ENCODE data around the gene ANKS1B.

DNA sequence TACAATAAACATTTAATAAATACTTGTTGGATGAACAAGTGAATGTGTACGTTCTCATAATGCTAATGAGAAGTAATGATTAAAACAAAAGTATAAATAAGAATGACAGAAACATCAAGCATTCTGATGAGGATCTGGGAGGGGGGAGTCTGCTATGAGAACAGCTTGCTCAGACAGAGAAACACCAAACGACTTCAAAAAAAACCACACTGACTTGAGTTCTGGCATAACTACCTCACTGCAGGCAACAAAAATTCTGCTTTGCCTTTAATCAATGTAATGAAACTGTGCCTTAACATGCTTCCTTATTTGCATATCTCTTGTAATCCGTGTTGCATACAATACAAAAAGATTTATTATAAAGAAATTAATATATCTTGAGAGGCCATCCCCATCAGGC, 632.5 kb downstream of the ANKS1B start:
- TF ChIP-seq, protein P1, sequence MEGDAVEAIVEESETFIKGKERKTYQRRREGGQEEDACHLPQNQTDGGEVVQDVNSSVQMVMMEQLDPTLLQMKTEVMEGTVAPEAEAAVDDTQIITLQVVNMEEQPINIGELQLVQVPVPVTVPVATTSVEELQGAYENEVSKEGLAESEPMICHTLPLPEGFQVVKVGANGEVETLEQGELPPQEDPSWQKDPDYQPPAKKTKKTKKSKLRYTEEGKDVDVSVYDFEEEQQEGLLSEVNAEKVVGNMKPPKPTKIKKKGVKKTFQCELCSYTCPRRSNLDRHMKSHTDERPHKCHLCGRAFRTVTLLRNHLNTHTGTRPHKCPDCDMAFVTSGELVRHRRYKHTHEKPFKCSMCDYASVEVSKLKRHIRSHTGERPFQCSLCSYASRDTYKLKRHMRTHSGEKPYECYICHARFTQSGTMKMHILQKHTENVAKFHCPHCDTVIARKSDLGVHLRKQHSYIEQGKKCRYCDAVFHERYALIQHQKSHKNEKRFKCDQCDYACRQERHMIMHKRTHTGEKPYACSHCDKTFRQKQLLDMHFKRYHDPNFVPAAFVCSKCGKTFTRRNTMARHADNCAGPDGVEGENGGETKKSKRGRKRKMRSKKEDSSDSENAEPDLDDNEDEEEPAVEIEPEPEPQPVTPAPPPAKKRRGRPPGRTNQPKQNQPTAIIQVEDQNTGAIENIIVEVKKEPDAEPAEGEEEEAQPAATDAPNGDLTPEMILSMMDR (IDR thresholded peaks at IDR 0.05): no peak
- TF ChIP-seq POLR2AphosphoS5 (IDR thresholded peaks at IDR 0.05) (no peak), EP300 (IDR thresholded peaks at IDR 0.05) (no peak)
